ENCODE data around the gene SYT2. TPM values are rescaled to one million over a fixed set of nuclear protein-coding genes. Genes with fewer than 3 reads are reported as not detected.

SYT2 gene
- total and polyA plus RNA-seq, 7 donors = 0.10 to 0.16 TPM; not detected in 5

- Histone ChIP-seq H3K4me3 (no peak overlapping the region), H3K36me3 (no peaks in the 10 kb centered on the region), H3K4me1 (no peaks in the 10 kb centered on the region), H3K27ac (no peak overlapping the region), H3K9me3 (peaks cover 0 to 6% (median 0%) of the 10 kb centered on the region in 4 donors), H3K27me3 (peaks cover 0 to 24% (median 6%) of the 10 kb centered on the region in 3 donors)
- intact Hi-C loops (cut with DNase I) = no loop called here
- TF ChIP-seq CTCF (IDR thresholded peaks at IDR 0.05) (no peak), POLR2AphosphoS5 (IDR thresholded peaks at IDR 0.05) (no peak), EP300 (IDR thresholded peaks at IDR 0.05) (no peak), POLR2A (IDR thresholded peaks at IDR 0.05) (no peak)
- DNase-seq = no peak
- WGBS, 2 donors = 88 to 91% methylated on average over 2 of the region's 2 CpGs
Measured at GRCh38 chr1:202677433-202677832, 32.8 kb downstream of the SYT2 start.

GRCh38 chr1:202673531-202673930, 36.7 kb downstream of the SYT2 start:
- no peak for TF ChIP-seq CTCF (IDR thresholded peaks at IDR 0.05)
- TF ChIP-seq EP300 (IDR thresholded peaks at IDR 0.05) = no peak
- TF ChIP-seq POLR2A (IDR thresholded peaks at IDR 0.05) = no peak
- no peak for TF ChIP-seq POLR2AphosphoS5 (IDR thresholded peaks at IDR 0.05)
- Histone ChIP-seq H3K36me3 (no peaks in the 10 kb centered on the region), H3K4me1 (no peaks in the 10 kb centered on the region), H3K27me3 (no peaks in the 10 kb centered on the region), H3K4me3 (no peak overlapping the region), H3K27ac (no peak overlapping the region), H3K9me3 (peaks cover 0 to 6% (median 0%) of the 10 kb centered on the region in 4 donors)
- intact Hi-C loops (cut with DNase I) = no loop called here
- DNase-seq = no peak
- WGBS, 2 donors = 80 to 85% methylated on average over 5 of the region's 5 CpGs

- Histone ChIP-seq H3K27me3 (no peaks in the 10 kb centered on the region), H3K4me1 (no peaks in the 10 kb centered on the region), H3K9me3 (no peaks in the 10 kb centered on the region), H3K27ac (no peak overlapping the region), H3K36me3 (no peaks in the 10 kb centered on the region), H3K4me3 (no peak overlapping the region)
- TF ChIP-seq EP300 (IDR thresholded peaks at IDR 0.05) (no peak), POLR2A (IDR thresholded peaks at IDR 0.05) (no peak), CTCF (IDR thresholded peaks at IDR 0.05) (no peak), POLR2AphosphoS5 (IDR thresholded peaks at IDR 0.05) (no peak)
- intact Hi-C loops (cut with DNase I) = no loop called here
- no peak for DNase-seq
- WGBS, 2 donors = 23 to 55% methylated on average over 5 of the region's 5 CpGs
Measured at GRCh38 chr1:202671399-202671798, 38.9 kb downstream of the SYT2 start.

- no peaks in the 10 kb centered on the region for H3K4me1 ChIP-seq
- DNase-seq = no peak
- intact Hi-C loops (cut with DNase I) = no loop called here
- no peak for TF ChIP-seq POLR2AphosphoS5 (IDR thresholded peaks at IDR 0.05)
- no peak for TF ChIP-seq POLR2A (IDR thresholded peaks at IDR 0.05)
- peaks cover 0 to 25% (median 0%) of the 10 kb centered on the region in 3 donors for H3K27me3 ChIP-seq
- no peak overlapping the region for H3K27ac ChIP-seq
- H3K4me3 ChIP-seq = no peak overlapping the region
- 65 to 79% methylated on average over 3 of the region's 3 CpGs for WGBS, 2 donors
- no peaks in the 10 kb centered on the region for H3K9me3 ChIP-seq
- no peaks in the 10 kb centered on the region for H3K36me3 ChIP-seq
Measured at GRCh38 chr1:202665417-202665816, 44.8 kb downstream of the SYT2 start.

- Histone ChIP-seq H3K27me3 (peaks cover 0 to 32% (median 0%) of the 10 kb centered on the region in 3 donors), H3K27ac (no peak overlapping the region), H3K36me3 (no peaks in the 10 kb centered on the region), H3K9me3 (no peaks in the 10 kb centered on the region), H3K4me3 (no peak overlapping the region), H3K4me1 (no peaks in the 10 kb centered on the region)
- DNase-seq = no peak
- 59 to 93% methylated on average over 1 of the region's 1 CpG for WGBS, 2 donors
- TF ChIP-seq POLR2AphosphoS5 (IDR thresholded peaks at IDR 0.05) = no peak
- TF ChIP-seq POLR2A (IDR thresholded peaks at IDR 0.05) = no peak
- no peak for TF ChIP-seq CTCF (IDR thresholded peaks at IDR 0.05)
- TF ChIP-seq EP300 (IDR thresholded peaks at IDR 0.05) = no peak
- intact Hi-C loops (cut with DNase I) = no loop called here
Measured at GRCh38 chr1:202664083-202664482, 46.2 kb downstream of the SYT2 start.
